IMR-90 (cell line): ENCODE measurements around the gene SLC47A2.

Source experiments
- CEBPB ChIP-seq: IDR thresholded peaks from 2 replicates; pipeline ENCODE4 v1.6.1; 2012; ENCODE audit warnings: low read depth, low read length, improper control_type of control experiment
- CTCF ChIP-seq: conservative IDR thresholded peaks from 2 replicates; pipeline ENCODE4 v1.5.1; 2012; ENCODE audit warnings: mild to moderate bottlenecking, low read depth, low read length, improper control_type of control experiment
- MAFK ChIP-seq: IDR thresholded peaks from 2 replicates; pipeline ENCODE4 v1.6.1; 2012; ENCODE audit warnings: low read depth, low read length, improper control_type of control experiment
- POLR2A ChIP-seq: IDR thresholded peaks from 2 replicates; pipeline ENCODE4 v1.6.1; 2012; ENCODE audit warnings: mild to moderate bottlenecking, low read depth, low read length
- RCOR1 ChIP-seq: IDR thresholded peaks from 2 replicates; pipeline ENCODE4 v1.6.1; 2012; ENCODE audit warnings: mild to moderate bottlenecking, low read length, improper control_type of control experiment; ENCODE audit not compliant: insufficient replicate concordance
- RFX5 ChIP-seq: IDR thresholded peaks from 2 replicates; pipeline ENCODE4 v1.8.0; 2012; ENCODE audit warnings: low read depth, mild to moderate bottlenecking, low read length, moderate library complexity
- TF ChIP-seq, protein P1 (sequence below): fragments of 150-350 bp; IDR thresholded peaks from 2 replicates; pipeline ENCODE4 v1.6.1; 2017; ENCODE audit warnings: mild to moderate bottlenecking, antibody characterized with exemption, low read length, low read depth
- TF ChIP-seq, protein P2 (sequence below): fragments of 150-350 bp; IDR thresholded peaks from 2 replicates; pipeline ENCODE4 v1.6.1; 2016; ENCODE audit warnings: low read depth, mild to moderate bottlenecking, low read length, moderate library complexity, borderline replicate concordance

- TF ChIP-seq CTCF = no peak
- no peak for TF ChIP-seq CEBPB
- TF ChIP-seq RCOR1 = no peak
- peak; percentile 52; the same call in 1 of the 2 replicates for TF ChIP-seq POLR2A
- TF ChIP-seq MAFK = no peak
- TF ChIP-seq, protein P1, sequence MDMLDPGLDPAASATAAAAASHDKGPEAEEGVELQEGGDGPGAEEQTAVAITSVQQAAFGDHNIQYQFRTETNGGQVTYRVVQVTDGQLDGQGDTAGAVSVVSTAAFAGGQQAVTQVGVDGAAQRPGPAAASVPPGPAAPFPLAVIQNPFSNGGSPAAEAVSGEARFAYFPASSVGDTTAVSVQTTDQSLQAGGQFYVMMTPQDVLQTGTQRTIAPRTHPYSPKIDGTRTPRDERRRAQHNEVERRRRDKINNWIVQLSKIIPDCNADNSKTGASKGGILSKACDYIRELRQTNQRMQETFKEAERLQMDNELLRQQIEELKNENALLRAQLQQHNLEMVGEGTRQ = peak; percentile 98
- no peak for TF ChIP-seq RFX5
- TF ChIP-seq, protein P2, sequence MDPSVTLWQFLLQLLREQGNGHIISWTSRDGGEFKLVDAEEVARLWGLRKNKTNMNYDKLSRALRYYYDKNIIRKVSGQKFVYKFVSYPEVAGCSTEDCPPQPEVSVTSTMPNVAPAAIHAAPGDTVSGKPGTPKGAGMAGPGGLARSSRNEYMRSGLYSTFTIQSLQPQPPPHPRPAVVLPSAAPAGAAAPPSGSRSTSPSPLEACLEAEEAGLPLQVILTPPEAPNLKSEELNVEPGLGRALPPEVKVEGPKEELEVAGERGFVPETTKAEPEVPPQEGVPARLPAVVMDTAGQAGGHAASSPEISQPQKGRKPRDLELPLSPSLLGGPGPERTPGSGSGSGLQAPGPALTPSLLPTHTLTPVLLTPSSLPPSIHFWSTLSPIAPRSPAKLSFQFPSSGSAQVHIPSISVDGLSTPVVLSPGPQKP = no peak
Observed at GRCh38 chr17:19648475-19649273, 67.7 kb downstream of the SLC47A2 start, which contains the start of gene ALDH3A2.
